ENCODE results near the gene BCAR3. TPM values are rescaled to one million over a fixed set of nuclear protein-coding genes. Genes with fewer than 3 reads are reported as not detected.

BCAR3 gene
- total RNA-seq, 1 experiment from 2014 or later: 33.9 TPM

DNA sequence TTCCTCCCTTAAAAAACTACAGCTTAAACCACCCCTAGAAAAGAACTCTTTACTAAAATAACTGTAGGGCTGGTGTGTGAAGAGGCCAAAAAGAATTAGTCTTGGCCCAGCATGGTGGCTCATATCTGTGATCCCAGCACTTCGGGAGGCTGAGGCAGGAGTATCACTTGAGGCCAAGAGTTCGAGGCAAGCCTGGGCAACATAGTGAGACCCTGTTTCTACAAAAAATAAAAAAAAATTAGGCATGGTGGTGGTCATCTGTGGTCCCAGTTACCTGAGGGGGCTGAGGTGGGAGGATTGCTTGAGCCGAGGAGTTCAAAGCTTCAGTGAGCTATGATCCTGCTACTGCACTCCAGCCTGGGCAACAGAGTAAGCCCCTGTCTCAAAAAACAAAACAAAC is 44.9 kb downstream of the BCAR3 start:
- ChIA-PET POLR2A (interaction anchor here (0.7 kb wide), 1 partner anchor 437 kb away, joined by 4 read pairs; no protein-coding TSS in a partner anchor), CTCF (no interaction called here)
- ATAC-seq (no peak), DNase-seq (ENCODE audit: low read depth, low spot score) (no peak)
- Histone ChIP-seq H3K36me3 (ENCODE audit: control insufficient read depth, insufficient read depth, low read length) (no peaks in the 10 kb centered on the region), H3K4me1 (ENCODE audit: control insufficient read depth, insufficient read depth, low read length) (peaks cover 12% of the 10 kb centered on the region; the same call in 1 of the 2 replicates), H3K9me3 (ENCODE audit: control insufficient read depth, insufficient read depth, low read depth, low read length) (no peaks in the 10 kb centered on the region), H3K27ac (ENCODE audit: low read length) (no peak overlapping the region), H3K4me3 (ENCODE audit: low read depth in 2 of 2, low read length in 2 of 2) (no peak overlapping the region), H3K27me3 (ENCODE audit: control insufficient read depth, insufficient read depth, low read length) (no peaks in the 10 kb centered on the region)
- TF ChIP-seq SIN3A (IDR thresholded peaks at IDR 0.05; ENCODE audit: borderline replicate concordance, insufficient read depth, low read depth, low read length) (no peak), REST (IDR thresholded peaks at IDR 0.05; ENCODE audit: insufficient read depth in 1 of 2, low read depth in 2 of 2, low read length in 1 of 2) (no peak), POLR2AphosphoS5 (IDR thresholded peaks at IDR 0.05; ENCODE audit: low read depth, low read length) (no peak), TCF7L2 (IDR thresholded peaks at IDR 0.05; ENCODE audit: low read depth, low read length) (no peak)
- TF ChIP-seq, protein P1, sequence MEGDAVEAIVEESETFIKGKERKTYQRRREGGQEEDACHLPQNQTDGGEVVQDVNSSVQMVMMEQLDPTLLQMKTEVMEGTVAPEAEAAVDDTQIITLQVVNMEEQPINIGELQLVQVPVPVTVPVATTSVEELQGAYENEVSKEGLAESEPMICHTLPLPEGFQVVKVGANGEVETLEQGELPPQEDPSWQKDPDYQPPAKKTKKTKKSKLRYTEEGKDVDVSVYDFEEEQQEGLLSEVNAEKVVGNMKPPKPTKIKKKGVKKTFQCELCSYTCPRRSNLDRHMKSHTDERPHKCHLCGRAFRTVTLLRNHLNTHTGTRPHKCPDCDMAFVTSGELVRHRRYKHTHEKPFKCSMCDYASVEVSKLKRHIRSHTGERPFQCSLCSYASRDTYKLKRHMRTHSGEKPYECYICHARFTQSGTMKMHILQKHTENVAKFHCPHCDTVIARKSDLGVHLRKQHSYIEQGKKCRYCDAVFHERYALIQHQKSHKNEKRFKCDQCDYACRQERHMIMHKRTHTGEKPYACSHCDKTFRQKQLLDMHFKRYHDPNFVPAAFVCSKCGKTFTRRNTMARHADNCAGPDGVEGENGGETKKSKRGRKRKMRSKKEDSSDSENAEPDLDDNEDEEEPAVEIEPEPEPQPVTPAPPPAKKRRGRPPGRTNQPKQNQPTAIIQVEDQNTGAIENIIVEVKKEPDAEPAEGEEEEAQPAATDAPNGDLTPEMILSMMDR (IDR thresholded peaks at IDR 0.05): no peak
- intact Hi-C loops (cut with micrococcal nuclease; ENCODE audit: unreplicated experiment): loop anchor here (10.0 kb wide), 1 partner anchor 208 kb away; no protein-coding TSS in a partner anchor
- in situ Hi-C loops (cut with HindIII; ENCODE audit: low pct_unique_long_range_greater_than_20kb, low sequenced_read_pairs): no loop called here
- no TSS peak for BruUV-seq (replicated peaks)

DNA sequence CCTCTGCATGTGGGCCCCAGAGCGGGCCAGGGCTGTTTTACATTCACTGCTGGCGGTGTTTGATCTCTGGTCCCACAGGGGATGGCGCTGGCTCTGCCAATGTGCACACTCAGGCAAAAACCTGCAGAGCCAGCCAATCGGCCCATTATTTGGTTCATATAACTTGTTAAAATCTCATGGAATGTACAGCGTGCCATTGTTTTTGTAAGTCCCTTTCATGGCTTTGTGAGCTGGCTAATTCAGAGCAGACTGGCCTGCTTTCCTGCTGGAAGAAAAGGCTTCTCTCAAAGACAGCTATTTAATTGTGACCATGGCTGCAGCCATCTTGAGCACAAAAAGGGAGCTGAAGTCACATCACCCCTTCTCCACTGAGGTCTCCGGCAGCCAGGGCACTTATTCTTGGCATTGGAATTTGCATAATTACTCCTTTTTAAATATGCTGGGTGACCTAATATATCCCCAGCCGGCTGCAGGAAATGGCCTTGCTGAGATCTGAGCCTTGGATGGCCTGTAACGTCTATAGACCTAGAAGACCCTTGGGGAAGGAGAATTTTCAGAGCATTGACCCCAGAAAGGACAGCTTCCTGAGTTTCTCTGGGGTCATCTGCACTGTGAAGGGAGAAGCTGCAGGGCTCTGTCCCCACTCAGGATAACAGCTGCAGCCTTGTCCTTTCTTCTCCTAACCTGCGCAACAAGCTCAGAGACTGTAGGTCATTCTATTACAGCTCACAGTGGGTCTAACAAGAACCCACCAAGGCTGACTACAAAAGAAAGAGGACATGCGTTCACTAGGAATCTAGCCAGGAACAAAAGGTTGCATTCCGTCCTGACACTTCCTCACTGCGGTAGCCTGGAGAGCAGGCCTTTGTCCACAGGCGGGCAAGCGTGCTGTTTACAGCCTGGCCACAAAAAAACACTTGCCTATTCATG is 45.8 kb downstream of the BCAR3 start:
- H3K4me1 ChIP-seq (ENCODE audit: control insufficient read depth, insufficient read depth, low read length): peaks cover 13% of the 10 kb centered on the region; the same call in 1 of the 2 replicates
- in situ Hi-C loops (cut with HindIII; ENCODE audit: low pct_unique_long_range_greater_than_20kb, low sequenced_read_pairs): no loop called here
- BruUV-seq (replicated peaks): no TSS peak
- no peak overlapping the region for H3K4me3 ChIP-seq (ENCODE audit: low read depth in 2 of 2, low read length in 2 of 2)
- ChIA-PET CTCF (no interaction called here), POLR2A (no interaction called here)
- DNase-seq (ENCODE audit: low read depth, low spot score) (no peak), ATAC-seq (no peak)
- no peaks in the 10 kb centered on the region for H3K36me3 ChIP-seq (ENCODE audit: control insufficient read depth, insufficient read depth, low read length)
- no peaks in the 10 kb centered on the region for H3K27me3 ChIP-seq (ENCODE audit: control insufficient read depth, insufficient read depth, low read length)
- H3K9me3 ChIP-seq (ENCODE audit: control insufficient read depth, insufficient read depth, low read depth, low read length): no peaks in the 10 kb centered on the region
- intact Hi-C loops (cut with micrococcal nuclease; ENCODE audit: unreplicated experiment): loop anchor here (10.0 kb wide), 1 partner anchor 209 kb away; no protein-coding TSS in a partner anchor
- H3K27ac ChIP-seq (ENCODE audit: low read length): peak overlapping the region; percentile 44; the same call in 1 of the 2 replicates
- TF ChIP-seq, protein P1 (IDR thresholded peaks at IDR 0.05): no peak
- TF ChIP-seq SIN3A (IDR thresholded peaks at IDR 0.05; ENCODE audit: borderline replicate concordance, insufficient read depth, low read depth, low read length): no peak
- no peak for TF ChIP-seq TCF7L2 (IDR thresholded peaks at IDR 0.05; ENCODE audit: low read depth, low read length)
- TF ChIP-seq POLR2AphosphoS5 (IDR thresholded peaks at IDR 0.05; ENCODE audit: low read depth, low read length): no peak
- TF ChIP-seq REST (IDR thresholded peaks at IDR 0.05; ENCODE audit: insufficient read depth in 1 of 2, low read depth in 2 of 2, low read length in 1 of 2): no peak

Data from Panc1 (cell line).